ENCODE data around the gene ADIPOR2. TPM values are rescaled to one million over a fixed set of nuclear protein-coding genes. Genes with fewer than 3 reads are reported as not detected.
"Not testable (repeated sequence)": the region's sequence is repeated elsewhere in the genome, so short reads cannot be mapped to it uniquely, and the experiment has no call there.

Gene ADIPOR2
- total and polyA plus RNA-seq, 2 donors (not counting 1 experiment from before 2014, with no cell fraction given), result 9.2 to 35.9 TPM

DNA sequence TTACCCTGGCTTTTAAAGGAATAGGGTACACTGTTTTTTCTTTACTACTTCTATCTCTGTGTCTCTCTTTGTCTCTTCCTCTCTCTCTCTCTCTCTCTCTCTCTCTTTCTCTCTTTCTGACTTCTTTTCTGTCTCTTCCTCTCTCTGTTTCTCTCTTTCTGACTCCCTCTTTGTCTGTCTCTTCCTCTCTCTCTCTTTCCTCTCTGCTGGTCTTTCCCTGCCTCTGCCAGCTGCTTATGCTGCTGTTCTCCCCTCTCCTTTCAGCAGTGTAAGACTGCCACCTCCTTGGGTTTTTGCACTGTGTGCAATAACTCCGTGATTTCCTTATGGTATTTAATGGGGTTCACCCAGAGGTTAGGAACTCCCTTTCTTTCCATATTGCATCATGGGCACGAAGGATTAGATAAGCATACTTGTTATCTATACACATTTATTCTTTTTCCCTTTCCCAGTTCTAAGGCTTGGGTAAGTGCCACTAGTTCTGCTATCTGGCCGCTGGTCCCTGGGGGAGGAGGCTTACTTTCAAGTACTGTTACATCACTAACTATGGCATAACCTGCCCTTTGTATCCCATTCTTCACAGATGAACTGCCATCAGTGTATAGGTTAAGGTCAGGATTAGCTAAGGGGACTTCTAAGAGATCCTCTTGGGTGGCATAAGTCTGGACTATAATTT, 20.8 kb downstream of the ADIPOR2 start:
- peaks cover 30% of the 10 kb centered on the region for H3K4me1 Mint-ChIP-seq
- peaks cover 6 to 12% of the 10 kb centered on the region in 2 donors for H3K4me1 ChIP-seq (ENCODE audit: control insufficient read depth in 2 of 2, insufficient read depth in 2 of 2, low read length in 2 of 2)
- H3K27me3 ChIP-seq (replicated peaks in 1 of 4; ENCODE audit: control extremely low read depth in 1 of 4, control insufficient read depth in 3 of 4, insufficient read depth in 4 of 4, low read length in 3 of 4); ATAC-seq (ENCODE audit: low read depth); H3K4me3 Mint-ChIP-seq; H2AFZ ChIP-seq (ENCODE audit: insufficient read depth, low read depth, low read length, poor library complexity, severe bottlenecking); H3K9me3 Mint-ChIP-seq (ENCODE audit: insufficient read depth); H3K9ac ChIP-seq (ENCODE audit: low read length); DNase-seq; H3K4me2 ChIP-seq (replicated peaks; ENCODE audit: low read depth, low read length, poor library complexity, severe bottlenecking); H3K27ac ChIP-seq (ENCODE audit: low read length in 2 of 2); H3K27ac Mint-ChIP-seq; H3K27me3 Mint-ChIP-seq; intact Hi-C loops (cut with micrococcal nuclease); POLR2A ChIA-PET; H3K4me3 ChIP-seq (ENCODE audit: control extremely low read depth in 1 of 5, extremely low read depth in 1 of 5, insufficient read depth in 1 of 5, low read depth in 2 of 5, low read length in 4 of 5); H3K36me3 ChIP-seq (replicated peaks in 1 of 2; ENCODE audit: control extremely low read depth in 1 of 2, control insufficient read depth in 1 of 2, extremely low read depth in 1 of 2, insufficient read depth in 2 of 2, low read length in 1 of 2): not testable (repeated sequence)
- CTCF ChIA-PET, result interaction anchor here (0.7 kb wide), 1 partner anchor 1198 kb away, joined by 3 read pairs; no protein-coding TSS in a partner anchor
- H3K9me3 ChIP-seq (ENCODE audit: control extremely low read depth in 1 of 3, control insufficient read depth in 2 of 3, insufficient read depth in 1 of 3, low read length in 2 of 3), result peaks cover 0 to 13% (median 8%) of the 10 kb centered on the region in 3 donors
- H3K79me2 ChIP-seq (ENCODE audit: control insufficient read depth, insufficient read depth, low read length), result peaks cover 93% of the 10 kb centered on the region
- H4K20me1 ChIP-seq (ENCODE audit: control insufficient read depth, insufficient read depth, low read length, poor library complexity, severe bottlenecking), result peaks cover 44% of the 10 kb centered on the region
- no CpG with 5 or more reads among the region's 3 CpGs for WGBS (ENCODE audit: insufficient coverage)

DNA sequence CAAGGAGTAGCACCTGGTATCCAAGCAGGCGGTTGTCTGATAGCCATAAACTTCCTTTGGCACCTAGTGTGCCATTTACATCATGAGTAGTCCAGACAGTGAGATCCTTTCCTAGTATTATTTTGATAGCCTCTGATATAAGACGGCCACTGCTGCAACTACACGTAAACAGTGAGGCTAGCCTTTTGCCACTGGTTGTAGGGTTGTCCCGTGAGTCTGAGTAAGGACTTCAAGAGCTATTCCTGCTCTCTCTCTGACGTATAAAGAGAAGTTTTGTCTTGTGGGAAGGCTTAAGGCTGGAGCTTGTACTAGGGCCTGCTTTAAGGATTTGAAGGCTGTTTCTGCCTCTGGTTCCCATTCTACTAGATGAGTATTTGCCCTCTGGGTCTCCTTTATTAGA, 21.4 kb downstream of the ADIPOR2 start:
- H3K4me3 Mint-ChIP-seq; CTCF ChIA-PET; H3K4me2 ChIP-seq (replicated peaks; ENCODE audit: low read depth, low read length, poor library complexity, severe bottlenecking); H3K36me3 ChIP-seq (replicated peaks in 1 of 2; ENCODE audit: control extremely low read depth in 1 of 2, control insufficient read depth in 1 of 2, extremely low read depth in 1 of 2, insufficient read depth in 2 of 2, low read length in 1 of 2); H3K27me3 ChIP-seq (replicated peaks in 1 of 4; ENCODE audit: control extremely low read depth in 1 of 4, control insufficient read depth in 3 of 4, insufficient read depth in 4 of 4, low read length in 3 of 4); H3K27ac ChIP-seq (ENCODE audit: low read length in 2 of 2); H3K9ac ChIP-seq (ENCODE audit: low read length); H3K4me1 ChIP-seq (ENCODE audit: control insufficient read depth in 2 of 2, insufficient read depth in 2 of 2, low read length in 2 of 2); DNase-seq; H3K4me3 ChIP-seq (ENCODE audit: control extremely low read depth in 1 of 5, extremely low read depth in 1 of 5, insufficient read depth in 1 of 5, low read depth in 2 of 5, low read length in 4 of 5); POLR2A ChIA-PET; H3K9me3 Mint-ChIP-seq (ENCODE audit: insufficient read depth); H3K27ac Mint-ChIP-seq; ATAC-seq (ENCODE audit: low read depth); H2AFZ ChIP-seq (ENCODE audit: insufficient read depth, low read depth, low read length, poor library complexity, severe bottlenecking); H3K27me3 Mint-ChIP-seq; intact Hi-C loops (cut with micrococcal nuclease): not testable (repeated sequence)
- H3K9me3 ChIP-seq (ENCODE audit: control extremely low read depth in 1 of 3, control insufficient read depth in 2 of 3, insufficient read depth in 1 of 3, low read length in 2 of 3), result peaks cover 0 to 13% (median 8%) of the 10 kb centered on the region in 3 donors
- peaks cover 39% of the 10 kb centered on the region for H4K20me1 ChIP-seq (ENCODE audit: control insufficient read depth, insufficient read depth, low read length, poor library complexity, severe bottlenecking)
- 96% methylated on average over 4 of the region's 5 CpGs for WGBS (ENCODE audit: insufficient coverage)
- H3K79me2 ChIP-seq (ENCODE audit: control insufficient read depth, insufficient read depth, low read length), result peaks cover 93% of the 10 kb centered on the region
- peaks cover 31% of the 10 kb centered on the region for H3K4me1 Mint-ChIP-seq

DNA sequence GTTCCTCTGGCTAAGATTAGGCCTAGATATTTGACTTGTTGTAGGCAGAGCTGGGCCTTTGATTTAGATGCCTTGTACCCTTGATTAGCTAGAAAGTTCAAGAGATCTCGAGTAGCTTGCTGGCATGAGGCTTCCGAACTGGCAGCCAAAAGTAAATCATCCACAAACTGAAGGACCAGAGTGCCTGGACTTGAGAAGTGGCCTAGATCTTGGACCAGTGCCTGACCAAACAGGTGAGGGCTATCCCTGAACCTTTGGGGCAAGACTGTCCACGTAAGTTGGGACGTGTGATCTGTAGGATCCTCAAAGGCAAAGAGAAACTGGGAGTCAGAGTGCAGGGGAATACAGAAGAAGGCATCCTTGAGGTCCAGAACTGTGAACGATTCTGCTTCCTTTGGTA, 22.0 kb downstream of the ADIPOR2 start:
- H3K27me3 ChIP-seq (replicated peaks in 1 of 4; ENCODE audit: control extremely low read depth in 1 of 4, control insufficient read depth in 3 of 4, insufficient read depth in 4 of 4, low read length in 3 of 4); H3K4me2 ChIP-seq (replicated peaks; ENCODE audit: low read depth, low read length, poor library complexity, severe bottlenecking); H3K4me3 Mint-ChIP-seq; H3K9ac ChIP-seq (ENCODE audit: low read length); H2AFZ ChIP-seq (ENCODE audit: insufficient read depth, low read depth, low read length, poor library complexity, severe bottlenecking); H3K27ac Mint-ChIP-seq; H3K4me3 ChIP-seq (ENCODE audit: control extremely low read depth in 1 of 5, extremely low read depth in 1 of 5, insufficient read depth in 1 of 5, low read depth in 2 of 5, low read length in 4 of 5); H3K4me1 ChIP-seq (ENCODE audit: control insufficient read depth in 2 of 2, insufficient read depth in 2 of 2, low read length in 2 of 2); H3K27ac ChIP-seq (ENCODE audit: low read length in 2 of 2); CTCF ChIA-PET; intact Hi-C loops (cut with micrococcal nuclease); POLR2A ChIA-PET; H3K27me3 Mint-ChIP-seq; ATAC-seq (ENCODE audit: low read depth); H3K36me3 ChIP-seq (replicated peaks in 1 of 2; ENCODE audit: control extremely low read depth in 1 of 2, control insufficient read depth in 1 of 2, extremely low read depth in 1 of 2, insufficient read depth in 2 of 2, low read length in 1 of 2); H3K9me3 Mint-ChIP-seq (ENCODE audit: insufficient read depth); DNase-seq: not testable (repeated sequence)
- H4K20me1 ChIP-seq (ENCODE audit: control insufficient read depth, insufficient read depth, low read length, poor library complexity, severe bottlenecking), result peaks cover 34% of the 10 kb centered on the region
- WGBS (ENCODE audit: insufficient coverage), result 100% methylated on average over 5 of the region's 5 CpGs
- peaks cover 0 to 13% (median 8%) of the 10 kb centered on the region in 3 donors for H3K9me3 ChIP-seq (ENCODE audit: control extremely low read depth in 1 of 3, control insufficient read depth in 2 of 3, insufficient read depth in 1 of 3, low read length in 2 of 3)
- H3K4me1 Mint-ChIP-seq, result peaks cover 29% of the 10 kb centered on the region
- H3K79me2 ChIP-seq (ENCODE audit: control insufficient read depth, insufficient read depth, low read length), result peaks cover 93% of the 10 kb centered on the region

DNA sequence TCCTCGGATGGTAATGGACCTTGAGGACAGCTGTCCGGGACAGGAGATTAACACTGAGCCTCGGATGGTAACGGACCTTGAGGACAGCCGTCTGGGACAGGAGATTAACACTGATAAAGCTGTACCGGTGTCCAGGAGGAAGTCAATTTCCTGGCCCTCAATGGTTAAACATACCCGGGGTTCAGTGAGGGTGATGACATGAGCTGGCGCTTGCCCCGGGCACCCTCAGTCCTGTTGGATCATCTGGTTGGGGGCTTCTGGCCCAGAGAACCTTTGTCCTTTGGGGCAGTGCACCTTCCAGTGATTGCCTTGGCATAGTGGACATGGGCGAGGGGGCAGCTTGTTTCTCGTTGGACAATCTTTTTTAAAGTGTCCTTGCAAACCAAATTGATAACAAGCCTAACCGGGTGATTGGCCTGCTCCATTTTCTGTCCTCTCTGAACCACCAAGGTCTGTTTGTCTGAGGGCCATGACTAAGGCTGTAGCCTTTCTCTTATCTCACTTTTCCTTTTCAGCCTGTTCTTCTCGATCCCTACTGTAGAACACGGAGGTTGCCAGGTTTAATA, 23.0 kb downstream of the ADIPOR2 start:
- H3K36me3 ChIP-seq (replicated peaks in 1 of 2; ENCODE audit: control extremely low read depth in 1 of 2, control insufficient read depth in 1 of 2, extremely low read depth in 1 of 2, insufficient read depth in 2 of 2, low read length in 1 of 2); CTCF ChIA-PET; DNase-seq; ATAC-seq (ENCODE audit: low read depth); H3K9ac ChIP-seq (ENCODE audit: low read length); H3K27me3 Mint-ChIP-seq; H3K4me2 ChIP-seq (replicated peaks; ENCODE audit: low read depth, low read length, poor library complexity, severe bottlenecking); H3K27ac ChIP-seq (ENCODE audit: low read length in 2 of 2); POLR2A ChIA-PET; H3K4me3 Mint-ChIP-seq; intact Hi-C loops (cut with micrococcal nuclease); H3K4me1 ChIP-seq (ENCODE audit: control insufficient read depth in 2 of 2, insufficient read depth in 2 of 2, low read length in 2 of 2); H3K9me3 Mint-ChIP-seq (ENCODE audit: insufficient read depth); H3K4me3 ChIP-seq (ENCODE audit: control extremely low read depth in 1 of 5, extremely low read depth in 1 of 5, insufficient read depth in 1 of 5, low read depth in 2 of 5, low read length in 4 of 5); H3K27me3 ChIP-seq (replicated peaks in 1 of 4; ENCODE audit: control extremely low read depth in 1 of 4, control insufficient read depth in 3 of 4, insufficient read depth in 4 of 4, low read length in 3 of 4); H3K27ac Mint-ChIP-seq; H2AFZ ChIP-seq (ENCODE audit: insufficient read depth, low read depth, low read length, poor library complexity, severe bottlenecking): not testable (repeated sequence)
- H3K9me3 ChIP-seq (ENCODE audit: control extremely low read depth in 1 of 3, control insufficient read depth in 2 of 3, insufficient read depth in 1 of 3, low read length in 2 of 3), result peaks cover 0 to 13% (median 8%) of the 10 kb centered on the region in 3 donors
- 97% methylated on average over 12 of the region's 14 CpGs for WGBS (ENCODE audit: insufficient coverage)
- peaks cover 34% of the 10 kb centered on the region for H4K20me1 ChIP-seq (ENCODE audit: control insufficient read depth, insufficient read depth, low read length, poor library complexity, severe bottlenecking)
- H3K79me2 ChIP-seq (ENCODE audit: control insufficient read depth, insufficient read depth, low read length), result peaks cover 93% of the 10 kb centered on the region
- H3K4me1 Mint-ChIP-seq, result peaks cover 26% of the 10 kb centered on the region

Measured in B cell (primary cell).